ENCODE measurements around the gene PSMD1. TPM values are rescaled to one million over a fixed set of nuclear protein-coding genes. Genes with fewer than 3 reads are reported as not detected.

Gene PSMD1
- total and polyA plus RNA-seq, 7 donors, result 41.2 to 90.3 (median 50.7) TPM

DNA sequence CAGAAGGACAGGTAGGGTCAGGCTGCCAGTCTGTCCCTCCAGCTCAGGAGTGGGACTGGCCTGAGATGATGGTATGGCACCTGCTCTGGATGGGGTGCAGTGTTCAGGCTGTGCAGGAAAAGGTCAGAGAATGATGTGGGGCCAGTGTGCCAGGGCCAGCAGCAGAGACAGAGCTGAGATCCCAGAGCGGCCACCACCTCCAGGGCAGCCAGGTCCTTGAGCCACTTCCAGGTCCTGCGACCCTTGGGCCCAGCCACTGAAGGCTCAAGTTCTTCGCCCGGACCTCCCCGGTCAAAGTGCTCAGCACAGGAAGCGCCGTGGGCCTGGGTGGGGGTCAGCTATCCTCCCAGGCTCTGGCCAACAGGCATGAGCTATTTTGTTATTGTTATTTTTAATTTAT is 129.7 kb downstream of the PSMD1 start:
- 87 to 96% methylated on average over 7 of the region's 7 CpGs for WGBS, 2 donors
- intact Hi-C loops (cut with DNase I), result no loop called here
- no peaks in the 10 kb centered on the region for H3K9me3 ChIP-seq
- peak; percentile 61 for DNase-seq
- H3K27me3 ChIP-seq, result no peaks in the 10 kb centered on the region
- TF ChIP-seq EP300 (IDR thresholded peaks at IDR 0.05), result no peak
- no peak overlapping the region for H3K4me3 ChIP-seq
- peaks cover 0 to 37% (median 33%) of the 10 kb centered on the region in 4 donors for H3K4me1 ChIP-seq
- H3K36me3 ChIP-seq, result no peaks in the 10 kb centered on the region
- peak overlapping the region in 2 of 4 donors; percentile 19 to 39 for H3K27ac ChIP-seq

DNA sequence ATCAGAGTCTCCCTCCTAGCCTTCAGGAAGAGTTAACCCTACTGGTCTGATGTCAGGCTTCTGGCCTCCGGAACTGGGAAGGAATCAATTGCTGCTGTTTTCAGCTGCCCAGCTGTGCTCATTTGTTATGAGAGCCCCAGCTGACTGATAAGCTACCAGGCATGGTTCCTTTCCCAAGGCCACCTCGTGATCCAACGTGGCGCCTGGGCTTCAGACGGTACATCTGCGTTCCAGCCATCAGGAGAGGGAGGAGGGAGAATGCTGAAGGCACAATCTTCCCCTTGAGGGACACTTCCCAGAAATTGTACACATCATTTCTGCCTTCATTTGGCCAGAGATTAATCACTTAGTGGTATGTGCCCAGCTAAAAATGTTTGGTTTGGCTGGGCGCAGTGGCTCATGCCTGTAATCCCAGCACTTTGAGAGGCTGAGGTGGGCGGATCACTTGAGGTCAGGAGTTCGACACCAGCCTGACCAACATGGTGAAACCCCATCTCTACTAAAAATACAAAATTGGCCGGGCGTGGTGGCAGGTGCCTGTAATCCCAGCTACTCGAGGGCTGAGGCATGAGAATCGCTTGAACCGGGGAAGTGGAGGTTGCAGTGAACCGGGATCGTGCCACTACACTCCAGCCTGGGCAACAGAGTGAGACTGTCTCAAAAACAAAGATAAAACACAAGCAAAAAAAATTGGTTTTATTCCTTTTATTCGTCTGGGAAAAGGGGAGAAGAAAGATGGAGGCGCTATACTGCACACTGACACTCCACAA is 131.3 kb downstream of the PSMD1 start:
- DNase-seq, result peak; percentile 62
- Histone ChIP-seq H3K4me1 (peaks cover 0 to 50% (median 48%) of the 10 kb centered on the region in 4 donors), H3K27ac (peak overlapping the region in 3 of 4 donors; percentile 88 to 97 (median 93)), H3K9me3 (no peaks in the 10 kb centered on the region), H3K4me3 (no peak overlapping the region), H3K27me3 (no peaks in the 10 kb centered on the region), H3K36me3 (no peaks in the 10 kb centered on the region)
- TF ChIP-seq POLR2A (IDR thresholded peaks at IDR 0.05) (no peak), EP300 (IDR thresholded peaks at IDR 0.05) (no peak), POLR2AphosphoS5 (IDR thresholded peaks at IDR 0.05) (peak in 1 of 4 donors; percentile 21)
- TF ChIP-seq, protein P1, sequence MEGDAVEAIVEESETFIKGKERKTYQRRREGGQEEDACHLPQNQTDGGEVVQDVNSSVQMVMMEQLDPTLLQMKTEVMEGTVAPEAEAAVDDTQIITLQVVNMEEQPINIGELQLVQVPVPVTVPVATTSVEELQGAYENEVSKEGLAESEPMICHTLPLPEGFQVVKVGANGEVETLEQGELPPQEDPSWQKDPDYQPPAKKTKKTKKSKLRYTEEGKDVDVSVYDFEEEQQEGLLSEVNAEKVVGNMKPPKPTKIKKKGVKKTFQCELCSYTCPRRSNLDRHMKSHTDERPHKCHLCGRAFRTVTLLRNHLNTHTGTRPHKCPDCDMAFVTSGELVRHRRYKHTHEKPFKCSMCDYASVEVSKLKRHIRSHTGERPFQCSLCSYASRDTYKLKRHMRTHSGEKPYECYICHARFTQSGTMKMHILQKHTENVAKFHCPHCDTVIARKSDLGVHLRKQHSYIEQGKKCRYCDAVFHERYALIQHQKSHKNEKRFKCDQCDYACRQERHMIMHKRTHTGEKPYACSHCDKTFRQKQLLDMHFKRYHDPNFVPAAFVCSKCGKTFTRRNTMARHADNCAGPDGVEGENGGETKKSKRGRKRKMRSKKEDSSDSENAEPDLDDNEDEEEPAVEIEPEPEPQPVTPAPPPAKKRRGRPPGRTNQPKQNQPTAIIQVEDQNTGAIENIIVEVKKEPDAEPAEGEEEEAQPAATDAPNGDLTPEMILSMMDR (IDR thresholded peaks at IDR 0.05), result no peak
- WGBS, 2 donors, result 78 to 83% methylated on average over 18 of the region's 18 CpGs
- intact Hi-C loops (cut with DNase I), result no loop called here

DNA sequence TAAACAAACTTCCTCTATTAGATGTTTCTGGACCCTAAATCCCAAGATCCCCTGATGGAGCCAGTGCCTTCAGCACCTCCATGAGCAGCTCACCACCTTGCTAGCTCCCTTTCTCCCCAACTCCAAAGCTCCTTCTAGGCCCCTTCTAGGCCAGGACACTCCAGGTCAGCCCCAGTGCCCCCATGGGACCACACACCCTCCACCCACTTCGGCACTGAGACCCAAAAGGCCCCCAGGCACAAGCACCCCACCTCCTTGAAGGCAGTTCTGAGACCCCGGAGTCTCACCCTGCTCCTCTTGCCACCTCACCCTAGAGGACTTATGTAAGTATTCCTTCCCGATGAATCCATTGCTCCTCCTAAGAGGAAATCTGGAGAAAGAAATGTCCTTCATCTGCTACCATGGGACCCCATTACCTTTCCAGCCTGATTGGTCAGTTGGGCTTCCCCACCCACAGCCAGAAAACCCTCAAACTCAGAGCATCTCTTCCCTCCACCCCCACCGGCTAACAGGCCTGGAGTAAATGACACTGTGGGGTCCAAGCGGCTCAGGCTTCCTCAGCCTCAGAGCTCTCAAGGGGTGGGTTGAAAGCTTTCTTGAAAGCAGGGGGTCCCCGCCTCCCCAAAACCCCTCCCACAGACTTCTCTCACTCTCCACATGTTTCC is 132.0 kb downstream of the PSMD1 start:
- no peaks in the 10 kb centered on the region for H3K9me3 ChIP-seq
- 89 to 90% methylated on average over 6 of the region's 6 CpGs for WGBS, 2 donors
- no peaks in the 10 kb centered on the region for H3K36me3 ChIP-seq
- TF ChIP-seq, protein P1 (IDR thresholded peaks at IDR 0.05), result no peak
- no peak for TF ChIP-seq POLR2AphosphoS5 (IDR thresholded peaks at IDR 0.05)
- no peak for TF ChIP-seq EP300 (IDR thresholded peaks at IDR 0.05)
- TF ChIP-seq POLR2A (IDR thresholded peaks at IDR 0.05), result no peak
- H3K4me3 ChIP-seq, result no peak overlapping the region
- DNase-seq, result peak; percentile 46
- no peaks in the 10 kb centered on the region for H3K27me3 ChIP-seq
- peaks cover 0 to 54% (median 52%) of the 10 kb centered on the region in 4 donors for H3K4me1 ChIP-seq
- peak overlapping the region; percentile 86 to 97 (median 90) for H3K27ac ChIP-seq
- intact Hi-C loops (cut with DNase I), result no loop called here

DNA sequence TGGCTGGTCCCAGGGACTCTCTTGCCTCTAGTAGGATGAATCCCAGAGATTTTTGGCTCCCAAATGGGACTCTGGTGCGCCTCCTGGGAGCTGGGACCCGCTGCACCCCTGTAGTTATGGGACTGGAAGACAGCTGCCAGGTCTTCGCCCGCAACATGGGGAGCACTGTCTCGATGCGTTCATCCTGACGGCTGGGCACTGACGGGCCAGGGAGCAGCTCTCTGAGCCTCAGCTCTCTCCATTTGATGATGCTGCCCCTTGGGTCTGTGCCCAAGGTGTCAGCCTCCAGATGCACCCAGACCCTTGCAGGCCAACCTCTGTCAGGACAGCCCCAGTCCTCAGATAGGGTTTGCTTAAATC is 132.5 kb downstream of the PSMD1 start:
- 95% methylated on average over 8 of the region's 8 CpGs for WGBS, 2 donors
- no peak for TF ChIP-seq POLR2AphosphoS5 (IDR thresholded peaks at IDR 0.05)
- TF ChIP-seq EP300 (IDR thresholded peaks at IDR 0.05), result no peak
- TF ChIP-seq, protein P1 (IDR thresholded peaks at IDR 0.05), result no peak
- no peak for TF ChIP-seq POLR2A (IDR thresholded peaks at IDR 0.05)
- no peaks in the 10 kb centered on the region for H3K27me3 ChIP-seq
- H3K36me3 ChIP-seq, result no peaks in the 10 kb centered on the region
- no peak overlapping the region for H3K4me3 ChIP-seq
- H3K9me3 ChIP-seq, result no peaks in the 10 kb centered on the region
- H3K27ac ChIP-seq, result peak overlapping the region; percentile 86 to 97 (median 90)
- intact Hi-C loops (cut with DNase I), result no loop called here
- H3K4me1 ChIP-seq, result peaks cover 0 to 54% (median 52%) of the 10 kb centered on the region in 4 donors
- peak; percentile 66 for DNase-seq
